Suprapubic skin (tissue), 3 donors: ENCODE results near the gene MUC5AC.

ENCODE experiments used
- EP300 ChIP-seq: sonication (generic); formaldehyde crosslinking; IDR thresholded peaks from one replicate; pipeline ENCODE4 v1.6.1; 2017; ENCODE audit warnings: antibody characterized with exemption
- POLR2A ChIP-seq, 2 donors: fragments of 450-650 bp; IDR thresholded peaks; one replicate each; pipeline ENCODE4 v1.6.1; 2017; ENCODE audit warnings: antibody characterized with exemption in 2 of 2, mild to moderate bottlenecking in 2 of 2, moderate library complexity in 2 of 2
- TF ChIP-seq, protein P1 (sequence below), 2 donors: fragments of 200-600 bp in 1 of 2; fragments of 450-650 bp in 1 of 2; sonication (generic) in 1 of 2; IDR thresholded peaks; one replicate each; pipeline ENCODE4 v1.5.1; 2016 to 2019; ENCODE audit warnings: antibody characterized with exemption in 2 of 2, mild to moderate bottlenecking in 1 of 2, moderate library complexity in 1 of 2

- TF ChIP-seq POLR2A (IDR thresholded peaks at IDR 0.05) (no peak), EP300 (no peak)
- TF ChIP-seq, protein P1, sequence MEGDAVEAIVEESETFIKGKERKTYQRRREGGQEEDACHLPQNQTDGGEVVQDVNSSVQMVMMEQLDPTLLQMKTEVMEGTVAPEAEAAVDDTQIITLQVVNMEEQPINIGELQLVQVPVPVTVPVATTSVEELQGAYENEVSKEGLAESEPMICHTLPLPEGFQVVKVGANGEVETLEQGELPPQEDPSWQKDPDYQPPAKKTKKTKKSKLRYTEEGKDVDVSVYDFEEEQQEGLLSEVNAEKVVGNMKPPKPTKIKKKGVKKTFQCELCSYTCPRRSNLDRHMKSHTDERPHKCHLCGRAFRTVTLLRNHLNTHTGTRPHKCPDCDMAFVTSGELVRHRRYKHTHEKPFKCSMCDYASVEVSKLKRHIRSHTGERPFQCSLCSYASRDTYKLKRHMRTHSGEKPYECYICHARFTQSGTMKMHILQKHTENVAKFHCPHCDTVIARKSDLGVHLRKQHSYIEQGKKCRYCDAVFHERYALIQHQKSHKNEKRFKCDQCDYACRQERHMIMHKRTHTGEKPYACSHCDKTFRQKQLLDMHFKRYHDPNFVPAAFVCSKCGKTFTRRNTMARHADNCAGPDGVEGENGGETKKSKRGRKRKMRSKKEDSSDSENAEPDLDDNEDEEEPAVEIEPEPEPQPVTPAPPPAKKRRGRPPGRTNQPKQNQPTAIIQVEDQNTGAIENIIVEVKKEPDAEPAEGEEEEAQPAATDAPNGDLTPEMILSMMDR (IDR thresholded peaks at IDR 0.05), result no peak
Measured at GRCh38 chr11:1194231-1194976, 36.7 kb downstream of the MUC5AC start.
